Endodermal cell (in vitro differentiated cells): ENCODE measurements around the gene CIB4. TPM values are rescaled to one million over a fixed set of nuclear protein-coding genes. Genes with fewer than 3 reads are reported as not detected.

Experiments
- DNase-seq: peaks from one replicate; pipeline ENCODE4 v3.0.0-alpha.2; 2017
- H3K27ac ChIP-seq: 2 replicates; pipeline ENCODE4 v1.5.1; 2013; ENCODE audit warnings: mild to moderate bottlenecking, low read depth, low read length, moderate library complexity
- H3K27me3 ChIP-seq: 2 replicates; pipeline ENCODE4 v1.6.1; 2013; ENCODE audit warnings: mild to moderate bottlenecking, low read length, moderate library complexity; ENCODE audit not compliant: insufficient read depth, control insufficient read depth, poor library complexity, severe bottlenecking
- H3K36me3 ChIP-seq: 2 replicates; pipeline ENCODE4 v1.7.0; 2013; ENCODE audit warnings: mild to moderate bottlenecking, low read length, moderate library complexity; ENCODE audit not compliant: control insufficient read depth, insufficient read depth
- H3K4me1 ChIP-seq: one replicate; pipeline ENCODE4 v1.7.0; 2013; ENCODE audit warnings: low read length; ENCODE audit not compliant: control insufficient read depth, insufficient read depth
- H3K4me3 ChIP-seq: 2 replicates; pipeline ENCODE4 v1.5.1; 2013; ENCODE audit warnings: mild to moderate bottlenecking, low read length, moderate library complexity
- H3K9ac ChIP-seq: 2 replicates; pipeline ENCODE4 v1.6.1; 2013; ENCODE audit warnings: mild to moderate bottlenecking, low read length, moderate library complexity; ENCODE audit not compliant: poor library complexity, severe bottlenecking; ENCODE audit errors: extremely low read depth
- H3K9me3 ChIP-seq: 2 replicates; pipeline ENCODE4 v1.6.1; 2013; ENCODE audit warnings: mild to moderate bottlenecking, low read length, moderate library complexity; ENCODE audit not compliant: control insufficient read depth
- H3K27ac Mint-ChIP-seq: 2 replicates; pipeline ENCODE4 v1.8.0; 2020; ENCODE audit warnings: mixed read lengths
- H3K27me3 Mint-ChIP-seq: 2 replicates; pipeline ENCODE4 v1.8.0; 2021; ENCODE audit warnings: mild to moderate bottlenecking, mixed read lengths; ENCODE audit not compliant: insufficient read depth
- H3K36me3 Mint-ChIP-seq: 2 replicates; pipeline ENCODE4 v1.8.0; 2020; ENCODE audit warnings: low read depth, mixed read lengths
- H3K4me1 Mint-ChIP-seq: 2 replicates; pipeline ENCODE4 v1.8.0; 2020; ENCODE audit warnings: mixed read lengths
- H3K4me3 Mint-ChIP-seq: 2 replicates; pipeline ENCODE4 v1.8.0; 2020; ENCODE audit warnings: mild to moderate bottlenecking, moderate library complexity, mixed read lengths
- H3K9me3 Mint-ChIP-seq: 2 replicates; pipeline ENCODE4 v1.8.0; 2020; ENCODE audit warnings: mild to moderate bottlenecking, mixed read lengths
- WGBS, 2 experiments: methylation state at CpG; one replicate each; pipeline versions ENCODE4 v1.1.5 to v1.1.7; 2013; ENCODE audit warnings: missing lambda C conversion rate in 2 of 2, mixed read lengths in 1 of 2; ENCODE audit not compliant: insufficient coverage in 1 of 2, insufficient read length in 1 of 2; 5-methylcytosine and 5-hydroxymethylcytosine counted together
- total RNA-seq, 2 donors: library from RNA; stranded (reverse); fragmentation: NEBNext Ultra II Directional in 1 of 2; extraction: Animal tissue kit (Norgen Biotek cat#: 25700) in 1 of 2; gene quantifications; 2 replicates in 1 of 2; 3 replicates in 1 of 2; pipeline ENCODE4 v1.2.1, GENCODE V29; 2021
- TF ChIP-seq, protein P1 (sequence below): fragments of 200-600 bp; sonication (generic); conservative IDR thresholded peaks from 2 replicates; pipeline ENCODE4 v1.5.0; 2021; ENCODE audit warnings: antibody characterized with exemption, mild to moderate bottlenecking

CIB4 gene
- total RNA-seq, 2 donors from 2014 or later = not detected

DNA sequence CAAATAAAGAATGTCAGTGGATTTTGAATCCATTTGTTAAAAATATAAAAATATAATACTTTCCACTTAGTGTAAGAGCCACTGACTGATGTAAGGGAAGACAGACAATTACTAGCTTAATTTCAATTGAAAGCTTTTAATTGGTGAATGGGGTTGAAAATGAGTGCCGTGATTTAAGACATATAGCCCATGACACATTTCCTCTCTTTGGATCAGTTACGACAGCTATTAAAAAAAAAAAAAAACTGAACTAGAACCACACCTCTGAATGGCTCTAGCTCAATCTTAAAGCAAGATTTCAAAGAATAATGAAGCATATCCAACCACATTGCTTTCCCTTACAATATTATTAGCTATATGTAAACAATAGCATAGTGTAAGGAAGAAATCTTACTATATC, 44.0 kb downstream of the CIB4 start:
- H3K27ac Mint-ChIP-seq = no peak overlapping the region
- Histone ChIP-seq H3K9ac (no peak overlapping the region), H3K4me1 (peaks cover 1% of the 10 kb centered on the region), H3K4me3 (no peak overlapping the region), H3K9me3 (no peaks in the 10 kb centered on the region), H3K27ac (no peak overlapping the region), H3K36me3 (no peaks in the 10 kb centered on the region), H3K27me3 (peaks cover 6% of the 10 kb centered on the region)
- 100% methylated on average over 2 of the region's 2 CpGs; no CpG with 5 or more reads in 1 of the 2 experiments for WGBS, 2 experiments
- no peak overlapping the region for H3K4me3 Mint-ChIP-seq
- TF ChIP-seq, protein P1, sequence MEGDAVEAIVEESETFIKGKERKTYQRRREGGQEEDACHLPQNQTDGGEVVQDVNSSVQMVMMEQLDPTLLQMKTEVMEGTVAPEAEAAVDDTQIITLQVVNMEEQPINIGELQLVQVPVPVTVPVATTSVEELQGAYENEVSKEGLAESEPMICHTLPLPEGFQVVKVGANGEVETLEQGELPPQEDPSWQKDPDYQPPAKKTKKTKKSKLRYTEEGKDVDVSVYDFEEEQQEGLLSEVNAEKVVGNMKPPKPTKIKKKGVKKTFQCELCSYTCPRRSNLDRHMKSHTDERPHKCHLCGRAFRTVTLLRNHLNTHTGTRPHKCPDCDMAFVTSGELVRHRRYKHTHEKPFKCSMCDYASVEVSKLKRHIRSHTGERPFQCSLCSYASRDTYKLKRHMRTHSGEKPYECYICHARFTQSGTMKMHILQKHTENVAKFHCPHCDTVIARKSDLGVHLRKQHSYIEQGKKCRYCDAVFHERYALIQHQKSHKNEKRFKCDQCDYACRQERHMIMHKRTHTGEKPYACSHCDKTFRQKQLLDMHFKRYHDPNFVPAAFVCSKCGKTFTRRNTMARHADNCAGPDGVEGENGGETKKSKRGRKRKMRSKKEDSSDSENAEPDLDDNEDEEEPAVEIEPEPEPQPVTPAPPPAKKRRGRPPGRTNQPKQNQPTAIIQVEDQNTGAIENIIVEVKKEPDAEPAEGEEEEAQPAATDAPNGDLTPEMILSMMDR = no peak
- H3K4me1 Mint-ChIP-seq = peaks cover 11% of the 10 kb centered on the region
- H3K36me3 Mint-ChIP-seq = no peaks in the 10 kb centered on the region
- H3K27me3 Mint-ChIP-seq = peaks cover 13% of the 10 kb centered on the region
- DNase-seq = no peak
- H3K9me3 Mint-ChIP-seq = no peaks in the 10 kb centered on the region

DNA sequence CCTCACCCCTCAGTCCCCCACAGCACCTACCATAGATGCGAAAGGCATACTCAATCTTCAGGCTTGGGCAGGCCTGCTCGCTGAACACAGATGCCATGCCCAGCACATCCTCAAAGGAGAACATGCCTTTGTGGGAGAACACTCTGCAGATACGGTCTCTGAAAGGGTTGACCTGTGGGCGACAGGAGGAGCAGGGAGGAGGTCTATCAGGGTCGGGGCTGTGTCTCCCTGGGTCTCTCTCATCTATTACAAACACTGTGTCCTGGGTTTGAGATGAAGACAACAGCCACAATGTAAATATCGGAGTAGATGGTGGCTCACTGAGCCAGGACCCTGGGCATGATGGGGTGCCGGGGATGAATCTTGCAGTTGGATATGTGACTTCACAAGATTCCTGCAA, 46.0 kb downstream of the CIB4 start:
- TF ChIP-seq, protein P1 = no peak
- WGBS, 2 experiments = 89 to 92% methylated on average over 4 to 7 of the region's 7 CpGs
- no peak overlapping the region for H3K27ac Mint-ChIP-seq
- peaks cover 17% of the 10 kb centered on the region for H3K27me3 Mint-ChIP-seq
- no peaks in the 10 kb centered on the region for H3K36me3 Mint-ChIP-seq
- Histone ChIP-seq H3K9me3 (no peaks in the 10 kb centered on the region), H3K36me3 (no peaks in the 10 kb centered on the region), H3K4me3 (no peak overlapping the region), H3K27ac (no peak overlapping the region), H3K9ac (no peak overlapping the region), H3K27me3 (peaks cover 6% of the 10 kb centered on the region), H3K4me1 (peaks cover 11% of the 10 kb centered on the region)
- H3K9me3 Mint-ChIP-seq = no peaks in the 10 kb centered on the region
- peak; percentile 20 for DNase-seq
- H3K4me3 Mint-ChIP-seq = no peak overlapping the region
- H3K4me1 Mint-ChIP-seq = peaks cover 25% of the 10 kb centered on the region

DNA sequence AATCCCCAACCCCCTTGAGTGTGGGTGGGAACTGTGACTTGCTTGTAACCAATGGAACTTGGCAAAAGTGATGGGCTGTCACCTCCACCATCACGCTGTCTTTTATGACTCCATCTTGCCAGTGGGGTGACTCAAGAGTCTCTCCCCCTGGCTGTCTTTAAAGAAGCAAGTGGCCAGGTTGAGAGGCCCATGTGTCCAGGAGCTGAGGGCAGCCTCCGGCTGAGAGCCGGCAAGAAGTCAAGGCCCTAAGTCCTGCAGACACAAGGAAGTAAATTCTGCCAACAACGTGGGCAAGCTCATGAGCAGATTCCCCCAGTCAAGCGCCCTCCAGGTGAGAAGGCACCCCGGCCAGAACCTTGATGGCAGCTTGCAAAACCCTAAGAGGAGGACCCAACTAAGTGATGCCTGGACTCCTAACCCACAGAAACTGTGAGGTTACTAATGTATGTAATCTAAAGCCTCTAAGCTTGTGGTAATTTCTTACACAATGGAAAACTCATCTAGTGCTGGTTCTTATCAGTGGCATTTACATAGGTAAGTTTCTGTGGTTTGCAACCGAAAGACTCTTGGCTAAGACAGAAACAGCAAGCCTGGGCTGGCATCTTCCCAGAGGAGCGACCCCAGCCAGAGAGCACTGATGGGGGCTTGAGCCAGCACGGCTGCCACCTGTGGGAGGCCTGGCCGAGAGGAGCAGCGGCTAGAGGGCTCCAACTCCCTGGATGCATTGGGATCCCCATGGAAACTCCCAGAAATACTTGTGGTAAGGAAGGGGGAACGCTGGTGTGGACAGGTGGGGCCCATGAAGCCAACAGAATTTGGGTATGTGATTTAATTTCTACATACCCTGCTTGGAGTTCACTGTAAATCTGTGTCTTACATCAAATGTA, 49.3 kb downstream of the CIB4 start:
- Histone ChIP-seq H3K9ac (no peak overlapping the region), H3K36me3 (no peaks in the 10 kb centered on the region), H3K4me1 (peaks cover 11% of the 10 kb centered on the region), H3K27ac (no peak overlapping the region), H3K4me3 (no peak overlapping the region), H3K9me3 (no peaks in the 10 kb centered on the region), H3K27me3 (peaks cover 27% of the 10 kb centered on the region)
- Mint-ChIP-seq H3K4me1 (peaks cover 25% of the 10 kb centered on the region), H3K27me3 (peaks cover 34% of the 10 kb centered on the region), H3K4me3 (no peak overlapping the region), H3K27ac (peak overlapping the region; percentile 0), H3K9me3 (no peaks in the 10 kb centered on the region), H3K36me3 (no peaks in the 10 kb centered on the region)
- whole genome bisulfite sequencing, 2 experiments = 77 to 90% methylated on average over 9 to 12 of the region's 12 CpGs
- DNase-seq = peak; percentile 66
- TF ChIP-seq, protein P1 = no peak
